SU-DHL-6 (cell line): Measurements from ENCODE around the gene ITPKB.
A peak's percentile ranks its signal among the peaks of the same experiment; 100 is the strongest.
"Not testable (repeated sequence)": the region's sequence is repeated elsewhere in the genome, so short reads cannot be mapped to it uniquely, and the experiment has no call there.

Experiments
- H2AFZ ChIP-seq: fragments of 200-600 bp; sonication (generic); 2 replicates; pipeline ENCODE4 v1.6.1; 2014; ENCODE audit warnings: low read depth, mild to moderate bottlenecking, moderate library complexity, mixed read lengths, antibody characterized with exemption, low read length; ENCODE audit not compliant: severe bottlenecking
- H3F3A ChIP-seq: fragments of 200-600 bp; shearing (Covaris generic); 2 replicates; pipeline ENCODE4 v1.6.0; 2016; ENCODE audit warnings: antibody characterized with exemption, mild to moderate bottlenecking; ENCODE audit not compliant: insufficient read depth
- H3K27ac ChIP-seq: fragments of 200-600 bp; sonication (generic); 2 replicates; pipeline ENCODE4 v1.5.1; 2016; ENCODE audit warnings: low read depth, mild to moderate bottlenecking, low read length, moderate library complexity, mixed read lengths
- H3K27me3 ChIP-seq: fragments of 200-600 bp; sonication (generic), shearing (Covaris generic); 2 replicates; pipeline ENCODE4 v1.6.0; 2014; ENCODE audit warnings: mild to moderate bottlenecking, low read length
- H3K36me3 ChIP-seq: fragments of 200-600 bp; sonication (generic); 2 replicates; pipeline ENCODE4 v1.6.1; 2014; ENCODE audit warnings: mild to moderate bottlenecking, low read length, mixed read lengths
- H3K4me2 ChIP-seq: fragments of 300-600, 200-600 bp; shearing (Covaris generic), sonication (generic); 2 replicates; pipeline ENCODE4 v1.6.0; 2014; ENCODE audit warnings: low read length, low read depth, mild to moderate bottlenecking; ENCODE audit not compliant: poor library complexity, severe bottlenecking
- H3K4me3 ChIP-seq: fragments of 200-600 bp; sonication (generic); 2 replicates; pipeline ENCODE4 v1.5.1; 2014; ENCODE audit warnings: antibody characterized with exemption, low read length, mild to moderate bottlenecking, mixed read lengths; ENCODE audit not compliant: insufficient read depth, poor library complexity, severe bottlenecking
- H3K79me2 ChIP-seq: fragments of 200-600 bp; sonication (generic); 2 replicates; pipeline ENCODE4 v1.6.1; 2014; ENCODE audit warnings: mild to moderate bottlenecking, low read length, moderate library complexity; ENCODE audit not compliant: insufficient read depth
- H3K9ac ChIP-seq: fragments of 200-600 bp; sonication (generic); 2 replicates; pipeline ENCODE4 v1.7.0; 2014; ENCODE audit warnings: mild to moderate bottlenecking, low read length
- H3K9me2 ChIP-seq: fragments of 200-600 bp; sonication (generic); replicated peaks from 2 replicates; pipeline ENCODE4 v1.6.1; 2014; ENCODE audit warnings: low read length; ENCODE audit not compliant: insufficient read depth
- H3K9me3 ChIP-seq: fragments of 200-600 bp; sonication (generic); 2 replicates; pipeline ENCODE4 v1.6.1; 2014; ENCODE audit warnings: low read length, mixed read lengths; ENCODE audit not compliant: insufficient read depth
- H4K20me1 ChIP-seq: fragments of 200-600 bp; sonication (generic); 2 replicates; pipeline ENCODE4 v1.6.1; 2014; ENCODE audit warnings: low read depth, mild to moderate bottlenecking, antibody characterized with exemption, low read length, moderate library complexity, mixed read lengths
- CTCF ChIP-seq: fragments of 200-600 bp; sonication (generic); IDR thresholded peaks from one replicate; pipeline ENCODE4 v1.5.1; 2017; ENCODE audit warnings: antibody characterized with exemption, mild to moderate bottlenecking, low read length, moderate library complexity; ENCODE audit not compliant: insufficient read depth, poor library complexity, severe bottlenecking
- EZH2phosphoT487 ChIP-seq: fragments of 200-600 bp; sonication (generic), shearing (Covaris generic); conservative IDR thresholded peaks from 2 replicates; pipeline ENCODE4 v1.6.1; 2018; ENCODE audit warnings: mild to moderate bottlenecking, antibody characterized with exemption, low read length, moderate library complexity, mixed read lengths

ITPKB gene

GRCh38 chr1:226751703-226752102 is 12.6 kb upstream of the ITPKB start:
- TF ChIP-seq CTCF, result no peak
- TF ChIP-seq EZH2phosphoT487, result no peak
- Histone ChIP-seq H3F3A (no peaks in the 10 kb centered on the region), H2AFZ (no peak overlapping the region), H3K9me2 (no peaks in the 10 kb centered on the region), H3K79me2 (no peaks in the 10 kb centered on the region), H3K9me3 (no peaks in the 10 kb centered on the region), H3K27ac (no peak overlapping the region), H3K9ac (no peak overlapping the region), H3K4me3 (no peak overlapping the region), H3K36me3 (no peaks in the 10 kb centered on the region), H4K20me1 (no peaks in the 10 kb centered on the region), H3K27me3 (no peaks in the 10 kb centered on the region), H3K4me2 (no peak overlapping the region)

- Histone ChIP-seq H3K36me3 (no peaks in the 10 kb centered on the region), H2AFZ (no peak overlapping the region), H3K27ac (no peak overlapping the region), H4K20me1 (no peaks in the 10 kb centered on the region), H3K4me3 (no peak overlapping the region), H3K9ac (no peak overlapping the region), H3K9me2 (no peaks in the 10 kb centered on the region), H3F3A (peaks cover 2% of the 10 kb centered on the region; the same call in 1 of the 2 replicates), H3K4me2 (no peak overlapping the region), H3K27me3 (no peaks in the 10 kb centered on the region), H3K9me3 (no peaks in the 10 kb centered on the region), H3K79me2 (no peaks in the 10 kb centered on the region)
- no peak for TF ChIP-seq CTCF
- TF ChIP-seq EZH2phosphoT487, result no peak
Observed at GRCh38 chr1:226751214-226751613, 12.1 kb upstream of the ITPKB start.

GRCh38 chr1:226749467-226749866 is 10.4 kb upstream of the ITPKB start:
- H2AFZ ChIP-seq, result peak overlapping the region; percentile 54
- H3K9ac ChIP-seq, result no peak overlapping the region
- H3F3A ChIP-seq, result peaks cover 6% of the 10 kb centered on the region; the same call in 1 of the 2 replicates
- no peaks in the 10 kb centered on the region for H3K9me3 ChIP-seq
- peak overlapping the region; percentile 9 for H3K4me2 ChIP-seq
- no peaks in the 10 kb centered on the region for H3K36me3 ChIP-seq
- no peaks in the 10 kb centered on the region for H3K27me3 ChIP-seq
- no peaks in the 10 kb centered on the region for H4K20me1 ChIP-seq
- TF ChIP-seq EZH2phosphoT487 (no peak), CTCF (no peak)
- no peaks in the 10 kb centered on the region for H3K79me2 ChIP-seq
- no peak overlapping the region for H3K4me3 ChIP-seq
- H3K9me2 ChIP-seq, result no peaks in the 10 kb centered on the region
- no peak overlapping the region for H3K27ac ChIP-seq

- no peak for TF ChIP-seq EZH2phosphoT487
- no peak for TF ChIP-seq CTCF
- no peak overlapping the region for H3K4me3 ChIP-seq
- H4K20me1 ChIP-seq, result no peaks in the 10 kb centered on the region
- H3K36me3 ChIP-seq, result no peaks in the 10 kb centered on the region
- no peak overlapping the region for H2AFZ ChIP-seq
- no peaks in the 10 kb centered on the region for H3K9me2 ChIP-seq
- H3K9ac ChIP-seq, result no peak overlapping the region
- H3K27ac ChIP-seq, result no peak overlapping the region
- H3K27me3 ChIP-seq, result no peaks in the 10 kb centered on the region
- no peaks in the 10 kb centered on the region for H3K79me2 ChIP-seq
- no peak overlapping the region for H3K4me2 ChIP-seq
- H3K9me3 ChIP-seq, result no peaks in the 10 kb centered on the region
- peaks cover 6% of the 10 kb centered on the region; the same call in 1 of the 2 replicates for H3F3A ChIP-seq
Observed at GRCh38 chr1:226748306-226748705, 9.2 kb upstream of the ITPKB start.

- H3K4me2 ChIP-seq, H3K27ac ChIP-seq, H3K36me3 ChIP-seq, H4K20me1 ChIP-seq, H2AFZ ChIP-seq, H3K27me3 ChIP-seq, H3K79me2 ChIP-seq, H3K9ac ChIP-seq, H3K4me3 ChIP-seq, H3K9me3 ChIP-seq, H3F3A ChIP-seq, H3K9me2 ChIP-seq: not testable (repeated sequence)
Observed at GRCh38 chr1:226747519-226748263, 8.6 kb upstream of the ITPKB start.
